SK-MEL-5 (cell line): ENCODE results near the gene ACVRL1. TPM values are rescaled to one million over a fixed set of nuclear protein-coding genes. Genes with fewer than 3 reads are reported as not detected.

Experiments used
- DNase-seq: peaks from one replicate; pipeline ENCODE4 v3.0.0-alpha.2; 2016; ENCODE audit warnings: low read depth, low spot score
- in situ Hi-C: cut with HindIII; loops from 2 replicates; pipeline ENCODE4 v1.10.0; 2016; ENCODE audit warnings: low sequenced_read_pairs, high pct_unique_total_duplicates, low pct_unique_long_range_greater_than_20kb
- total RNA-seq: library from RNA; depleted of rRNA; stranded (reverse); fragments of >200 nt; shearing (Covaris generic); gene quantifications from 2 replicates; pipeline ENCODE4 v1.2.3, GENCODE V29; 2014

The ACVRL1 gene
- total RNA-seq, 1 experiment from 2014 or later = not detected

DNA sequence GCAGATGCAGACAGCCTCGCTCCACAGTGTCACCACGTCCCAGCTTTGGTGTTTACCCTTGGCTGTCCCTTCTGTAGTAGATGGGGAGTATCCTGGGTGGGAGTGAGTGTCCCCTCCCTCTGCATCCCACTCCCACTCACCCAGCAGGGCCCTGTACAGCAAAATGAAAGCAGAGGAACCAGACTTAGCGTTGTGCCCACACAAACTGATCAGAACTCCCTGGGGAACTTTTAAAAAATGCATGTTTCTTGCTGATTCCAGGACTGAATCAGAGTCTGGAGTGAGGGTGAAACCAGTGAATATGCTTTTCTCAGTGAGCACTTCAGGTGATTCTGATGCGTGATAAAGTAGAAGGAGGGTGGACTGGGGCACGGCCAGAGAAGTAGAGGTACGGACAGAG is 2.9 kb downstream of the ACVRL1 start:
- in situ Hi-C loops = no loop called here
- DNase-seq = no peak

DNA sequence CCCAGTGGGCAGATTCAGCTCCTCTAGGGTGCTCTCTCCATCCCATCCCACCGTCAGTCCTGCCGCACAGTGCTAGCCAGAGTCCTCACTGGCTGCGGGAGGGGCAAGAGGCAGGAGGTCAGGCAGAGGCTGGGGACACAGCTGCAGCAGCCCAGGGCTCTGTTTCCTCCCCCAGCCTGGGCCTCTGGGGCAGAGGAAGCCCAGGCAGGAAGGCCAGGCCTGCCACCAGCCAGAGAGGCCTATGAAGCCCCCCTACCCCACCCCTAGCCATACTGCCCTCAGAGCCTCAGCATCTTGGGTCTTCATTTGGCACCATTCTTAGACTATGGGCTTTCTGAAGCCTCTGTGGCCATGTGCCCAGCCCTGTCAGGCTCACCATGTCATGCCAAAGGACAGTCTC is 3.4 kb downstream of the ACVRL1 start:
- no peak for DNase-seq
- in situ Hi-C loops = no loop called here

DNA sequence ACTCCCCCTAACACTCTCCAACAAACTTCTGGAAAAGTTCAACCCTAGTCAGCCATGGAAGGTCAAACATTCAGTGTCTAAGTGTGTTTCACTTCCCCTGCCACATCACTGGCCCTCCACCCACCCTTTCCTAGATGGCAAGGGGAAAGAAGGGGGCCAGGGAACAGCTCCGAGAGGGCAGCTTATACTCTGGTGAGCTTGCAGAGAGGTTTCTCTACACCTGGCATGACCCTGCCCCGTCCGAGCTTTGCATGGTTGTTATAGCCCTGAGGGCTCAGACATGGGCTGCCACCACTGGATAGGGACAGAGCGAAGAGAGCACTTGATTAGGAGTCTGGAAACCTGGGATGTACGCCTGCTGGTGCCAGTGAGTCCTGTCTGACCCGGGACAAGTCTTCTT is 4.0 kb downstream of the ACVRL1 start:
- DNase-seq = no peak
- in situ Hi-C loops = no loop called here

DNA sequence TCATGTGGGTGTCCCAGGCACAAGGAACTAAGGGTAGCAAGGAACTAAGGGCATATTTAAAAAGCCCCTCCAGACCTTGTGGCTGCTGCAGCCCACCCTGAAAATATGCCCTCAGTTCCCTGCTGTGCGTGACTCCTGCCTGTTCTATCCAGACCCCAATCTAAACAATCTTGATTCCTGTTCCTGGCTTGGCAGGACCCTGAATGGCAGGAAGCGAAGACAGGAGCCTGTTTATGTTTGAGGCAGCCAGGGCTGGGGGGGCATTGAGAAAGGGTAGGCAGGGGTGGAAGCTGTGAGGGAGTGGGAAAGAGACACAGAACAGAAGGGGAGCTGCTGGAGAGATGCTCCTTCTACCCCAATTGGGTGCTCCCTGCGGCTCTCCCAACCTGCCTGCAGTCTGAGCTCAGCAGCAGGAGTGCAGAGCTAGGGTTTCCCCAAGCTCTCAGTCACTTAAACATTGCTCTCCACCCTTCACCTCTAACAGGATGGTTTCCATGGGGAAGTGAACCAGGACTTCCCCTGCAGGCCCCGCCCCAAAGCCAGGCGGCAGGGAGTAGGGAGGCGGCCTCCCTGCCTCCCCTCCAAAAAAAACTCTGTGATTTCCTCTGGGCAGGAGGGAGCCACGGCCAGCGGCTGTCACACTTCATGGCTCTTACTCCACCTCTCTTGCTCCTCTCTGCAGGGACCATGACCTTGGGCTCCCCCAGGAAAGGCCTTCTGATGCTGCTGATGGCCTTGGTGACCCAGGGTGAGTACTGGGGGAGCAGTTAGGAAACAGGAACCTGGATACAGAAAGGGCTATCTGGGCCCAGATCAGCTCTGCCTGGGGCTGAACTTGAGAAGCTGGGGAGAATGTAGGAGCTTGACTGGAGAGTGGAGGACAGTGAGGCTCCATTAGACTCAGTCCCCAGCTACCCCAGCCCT is 4.7 kb downstream of the ACVRL1 start:
- in situ Hi-C loops = no loop called here
- DNase-seq = no peak

DNA sequence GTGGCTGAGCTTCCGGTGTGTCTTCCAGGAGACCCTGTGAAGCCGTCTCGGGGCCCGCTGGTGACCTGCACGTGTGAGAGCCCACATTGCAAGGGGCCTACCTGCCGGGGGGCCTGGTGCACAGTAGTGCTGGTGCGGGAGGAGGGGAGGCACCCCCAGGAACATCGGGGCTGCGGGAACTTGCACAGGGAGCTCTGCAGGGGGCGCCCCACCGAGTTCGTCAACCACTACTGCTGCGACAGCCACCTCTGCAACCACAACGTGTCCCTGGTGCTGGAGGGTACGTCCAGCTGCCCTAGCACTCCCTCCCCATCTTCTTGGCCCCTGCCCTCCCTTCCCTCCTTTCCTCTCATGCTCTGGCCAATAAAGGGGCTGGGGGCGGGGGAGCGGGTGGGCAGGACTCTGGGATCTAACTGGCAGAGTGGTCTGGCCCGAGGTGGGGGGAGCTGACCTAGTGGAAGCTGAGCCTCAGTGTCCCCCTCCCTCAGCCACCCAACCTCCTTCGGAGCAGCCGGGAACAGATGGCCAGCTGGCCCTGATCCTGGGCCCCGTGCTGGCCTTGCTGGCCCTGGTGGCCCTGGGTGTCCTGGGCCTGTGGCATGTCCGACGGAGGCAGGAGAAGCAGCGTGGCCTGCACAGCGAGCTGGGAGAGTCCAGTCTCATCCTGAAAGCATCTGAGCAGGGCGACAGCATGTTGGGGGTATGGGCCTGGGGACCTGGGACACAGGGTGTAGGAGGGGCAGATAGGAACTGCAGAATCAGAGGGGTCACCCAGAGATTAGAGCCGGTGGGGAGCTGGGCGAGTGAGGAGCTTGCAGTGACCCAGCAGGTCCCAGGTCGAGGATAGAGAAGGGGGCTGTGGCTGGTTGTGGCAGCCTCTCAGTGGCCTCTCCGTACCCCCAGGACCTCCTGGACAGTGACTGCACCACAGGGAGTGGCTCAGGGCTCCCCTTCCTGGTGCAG is 6.0 kb downstream of the ACVRL1 start:
- in situ Hi-C loops = no loop called here
- no peak for DNase-seq

DNA sequence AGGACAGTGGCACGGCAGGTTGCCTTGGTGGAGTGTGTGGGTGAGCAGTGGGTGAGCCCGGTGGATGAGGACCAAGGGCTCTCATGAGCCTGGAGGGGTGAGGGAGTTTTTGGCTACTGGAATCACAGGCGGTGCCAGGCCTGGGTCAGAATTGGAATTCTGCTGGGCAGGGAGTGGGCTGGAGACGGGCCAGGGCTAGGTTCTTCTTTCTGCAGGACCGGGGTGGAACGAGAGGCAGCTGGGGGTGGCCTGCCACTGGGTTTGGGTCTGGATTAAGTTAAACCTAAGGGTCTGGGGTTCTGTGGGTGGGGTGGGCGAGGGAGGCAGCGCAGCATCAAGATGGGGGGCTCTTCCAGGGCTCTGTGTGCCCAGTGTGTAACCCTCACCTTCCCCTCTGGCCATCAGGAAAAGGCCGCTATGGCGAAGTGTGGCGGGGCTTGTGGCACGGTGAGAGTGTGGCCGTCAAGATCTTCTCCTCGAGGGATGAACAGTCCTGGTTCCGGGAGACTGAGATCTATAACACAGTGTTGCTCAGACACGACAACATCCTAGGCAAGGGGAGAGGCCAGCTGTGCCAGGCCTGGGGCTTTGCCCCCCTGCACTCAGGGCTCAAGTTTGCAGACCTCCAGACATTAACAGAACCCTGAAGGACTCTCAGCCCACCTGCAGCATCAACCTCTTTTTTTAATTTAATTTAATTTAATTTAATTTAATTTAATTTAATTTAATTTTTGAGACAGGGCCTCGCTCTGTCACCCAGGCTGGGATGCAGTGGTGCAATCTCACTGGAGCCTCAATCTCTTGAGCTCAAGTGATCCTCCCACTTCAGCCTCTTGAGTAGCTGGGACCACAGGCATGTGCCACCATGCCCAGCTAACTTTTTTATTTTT is 7.0 kb downstream of the ACVRL1 start:
- in situ Hi-C loops = no loop called here
- DNase-seq = no peak

DNA sequence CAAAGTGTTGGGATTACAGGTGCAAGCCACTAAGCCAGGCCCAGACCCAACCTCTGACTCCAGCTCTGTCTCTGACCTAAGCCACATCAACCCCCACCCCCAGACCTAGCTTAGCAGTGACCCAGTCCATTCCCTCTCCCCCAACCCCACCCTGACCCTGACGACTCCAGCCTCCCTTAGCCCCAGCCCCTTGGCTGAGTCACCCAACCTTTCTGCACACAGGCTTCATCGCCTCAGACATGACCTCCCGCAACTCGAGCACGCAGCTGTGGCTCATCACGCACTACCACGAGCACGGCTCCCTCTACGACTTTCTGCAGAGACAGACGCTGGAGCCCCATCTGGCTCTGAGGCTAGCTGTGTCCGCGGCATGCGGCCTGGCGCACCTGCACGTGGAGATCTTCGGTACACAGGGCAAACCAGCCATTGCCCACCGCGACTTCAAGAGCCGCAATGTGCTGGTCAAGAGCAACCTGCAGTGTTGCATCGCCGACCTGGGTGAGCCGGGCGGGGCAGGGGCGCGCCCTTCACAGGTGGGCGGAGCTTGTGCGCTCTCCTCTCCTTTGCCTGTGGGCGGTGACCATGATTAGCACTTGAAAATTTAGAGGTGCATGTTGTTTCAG is 7.8 kb downstream of the ACVRL1 start:
- no peak for DNase-seq
- in situ Hi-C loops = no loop called here

DNA sequence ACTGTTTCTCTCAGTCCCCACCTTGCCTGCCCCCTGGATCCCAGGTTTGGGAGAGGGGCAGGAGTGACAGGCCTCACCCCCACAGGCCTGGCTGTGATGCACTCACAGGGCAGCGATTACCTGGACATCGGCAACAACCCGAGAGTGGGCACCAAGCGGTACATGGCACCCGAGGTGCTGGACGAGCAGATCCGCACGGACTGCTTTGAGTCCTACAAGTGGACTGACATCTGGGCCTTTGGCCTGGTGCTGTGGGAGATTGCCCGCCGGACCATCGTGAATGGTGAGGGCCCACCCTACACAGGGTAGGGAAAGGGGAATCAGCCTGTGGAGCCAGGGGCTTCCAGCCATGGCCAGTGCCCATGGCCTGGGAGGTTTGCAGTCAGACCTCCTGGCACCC is 8.6 kb downstream of the ACVRL1 start:
- in situ Hi-C loops = no loop called here
- no peak for DNase-seq

DNA sequence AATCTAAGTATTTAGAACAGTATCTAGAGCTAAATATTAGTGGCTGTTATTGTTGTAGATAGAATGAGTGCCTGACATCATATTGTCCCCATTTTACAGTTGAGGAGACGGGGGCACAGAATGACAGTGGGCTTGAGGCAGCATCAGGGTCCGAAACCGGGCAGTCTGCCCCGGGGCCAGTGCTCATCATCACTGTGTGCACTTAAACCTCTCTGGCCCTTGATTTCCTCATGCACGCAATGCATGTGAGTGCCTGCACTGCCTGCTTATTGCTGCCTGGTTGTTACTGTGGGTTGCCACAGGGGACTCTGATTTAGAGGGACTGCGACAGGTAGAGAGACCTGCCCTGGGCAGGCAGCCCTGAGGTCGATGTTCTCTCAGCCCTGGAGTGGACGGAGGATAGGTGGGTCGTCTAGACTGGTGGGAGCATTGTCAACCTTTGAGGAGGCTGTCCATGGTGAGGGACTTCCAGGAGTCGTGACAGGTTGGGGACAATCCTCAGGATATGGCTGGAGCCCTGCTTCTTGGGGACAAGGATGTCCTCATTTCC is 9.8 kb downstream of the ACVRL1 start:
- no peak for DNase-seq
- in situ Hi-C loops = no loop called here

DNA sequence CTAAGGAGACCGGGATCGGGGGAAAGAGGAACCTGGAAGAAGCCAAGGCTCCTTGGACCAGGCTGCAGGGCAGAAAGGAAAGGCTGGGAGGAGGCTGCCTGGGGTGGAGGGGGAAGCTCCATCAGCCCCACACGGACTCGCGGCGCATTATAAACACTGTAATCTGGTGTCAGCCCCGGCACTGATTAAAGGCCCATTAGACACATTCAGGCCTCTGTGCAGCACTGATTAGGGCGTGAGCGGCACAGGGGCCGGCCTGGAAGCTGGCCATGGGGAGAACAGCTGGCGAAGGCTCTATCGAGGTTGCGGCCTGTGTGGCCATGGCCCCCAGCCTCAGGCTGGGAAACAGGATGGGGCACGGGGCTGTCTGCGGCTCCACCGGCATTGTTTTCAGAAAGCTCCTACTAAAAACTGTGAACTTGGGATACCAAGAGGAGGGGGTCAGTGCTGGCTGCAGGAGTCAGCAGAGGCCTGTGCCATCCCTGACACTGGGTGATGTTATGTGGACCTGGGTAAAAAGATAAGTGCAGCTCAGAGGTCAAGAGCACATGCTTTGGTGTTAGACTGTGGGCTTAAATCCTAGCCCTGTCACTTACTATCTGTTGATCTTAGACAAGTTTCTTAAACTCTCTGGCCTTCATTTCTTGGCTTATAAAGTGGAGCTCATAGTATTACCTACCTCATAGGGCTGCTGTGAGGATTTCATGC is 10.6 kb downstream of the ACVRL1 start:
- no peak for DNase-seq
- in situ Hi-C loops = no loop called here

DNA sequence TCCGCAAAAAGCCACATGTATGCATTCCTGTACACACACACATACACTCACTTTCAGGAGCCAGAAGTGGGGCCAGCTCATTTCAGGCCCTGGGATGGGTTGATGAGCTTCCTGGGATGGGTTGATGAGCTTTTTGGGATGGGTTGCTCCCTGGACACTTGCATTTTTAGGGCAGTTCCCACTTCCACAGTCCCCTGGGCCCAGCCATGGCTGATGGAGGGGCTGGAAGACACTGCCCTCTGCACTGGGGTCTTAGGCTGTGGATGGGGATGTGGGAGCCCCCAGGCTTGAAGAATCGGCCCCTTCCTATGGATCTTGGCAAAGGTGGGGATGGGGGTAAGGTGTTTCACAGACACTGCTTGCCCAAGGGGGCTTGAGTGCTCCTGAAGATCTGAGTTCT is 12.7 kb downstream of the ACVRL1 start:
- no peak for DNase-seq
- in situ Hi-C loops = no loop called here

DNA sequence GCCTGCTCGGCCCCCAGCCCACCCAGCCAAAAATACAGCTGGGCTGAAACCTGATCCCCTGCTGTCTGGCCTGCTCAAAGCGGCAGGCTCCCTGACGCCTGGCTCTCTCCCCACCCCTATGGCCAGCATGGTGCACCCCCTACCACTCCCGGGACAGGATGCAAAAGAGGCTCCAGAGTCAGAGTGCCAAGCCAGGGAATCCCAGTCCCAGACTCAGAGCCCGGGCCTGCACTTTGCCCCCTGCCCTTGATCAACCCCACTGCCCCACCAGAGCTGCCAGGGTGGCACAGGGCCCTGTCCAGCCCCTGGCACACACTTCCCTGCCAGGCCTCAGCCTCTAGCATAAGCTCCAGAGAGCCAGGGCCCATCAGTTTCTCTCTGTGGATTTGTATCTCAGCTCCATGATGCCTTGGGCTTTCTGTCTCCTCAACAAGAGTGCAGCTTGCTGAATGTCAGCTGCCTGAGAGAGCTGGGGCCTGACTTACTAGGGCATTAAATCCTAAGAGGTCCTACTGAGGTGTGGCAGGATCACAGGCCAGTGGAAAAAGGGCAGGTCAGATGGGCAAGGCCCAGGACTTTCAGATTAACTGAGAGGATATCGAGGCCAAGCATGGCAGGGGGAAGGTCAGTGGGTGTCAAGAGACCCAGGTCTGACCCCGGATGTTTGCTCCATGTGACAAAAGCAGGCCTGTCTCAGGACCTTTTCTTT is 13.9 kb downstream of the ACVRL1 start:
- in situ Hi-C loops = no loop called here
- no peak for DNase-seq

DNA sequence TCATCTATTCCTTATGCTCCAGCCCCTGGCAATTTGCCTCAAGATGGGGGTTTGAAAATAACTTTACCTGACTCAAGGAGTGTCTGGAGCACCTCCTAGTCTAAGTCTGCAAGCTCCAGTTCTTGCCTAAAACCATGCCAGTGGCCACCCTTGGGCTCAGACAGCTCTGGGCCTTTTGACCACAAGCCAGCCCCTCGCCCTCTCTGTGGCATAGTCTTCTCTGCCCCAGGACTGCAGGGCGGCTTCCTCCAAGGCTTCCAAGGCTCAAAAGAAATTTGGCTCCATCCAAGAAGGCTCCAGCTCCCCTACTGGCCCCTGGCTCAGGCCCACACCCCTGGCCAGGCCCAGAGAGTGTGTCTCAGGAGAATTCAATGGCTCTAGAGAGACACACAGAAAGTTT is 14.8 kb downstream of the ACVRL1 start:
- in situ Hi-C loops = no loop called here
- DNase-seq = no peak

DNA sequence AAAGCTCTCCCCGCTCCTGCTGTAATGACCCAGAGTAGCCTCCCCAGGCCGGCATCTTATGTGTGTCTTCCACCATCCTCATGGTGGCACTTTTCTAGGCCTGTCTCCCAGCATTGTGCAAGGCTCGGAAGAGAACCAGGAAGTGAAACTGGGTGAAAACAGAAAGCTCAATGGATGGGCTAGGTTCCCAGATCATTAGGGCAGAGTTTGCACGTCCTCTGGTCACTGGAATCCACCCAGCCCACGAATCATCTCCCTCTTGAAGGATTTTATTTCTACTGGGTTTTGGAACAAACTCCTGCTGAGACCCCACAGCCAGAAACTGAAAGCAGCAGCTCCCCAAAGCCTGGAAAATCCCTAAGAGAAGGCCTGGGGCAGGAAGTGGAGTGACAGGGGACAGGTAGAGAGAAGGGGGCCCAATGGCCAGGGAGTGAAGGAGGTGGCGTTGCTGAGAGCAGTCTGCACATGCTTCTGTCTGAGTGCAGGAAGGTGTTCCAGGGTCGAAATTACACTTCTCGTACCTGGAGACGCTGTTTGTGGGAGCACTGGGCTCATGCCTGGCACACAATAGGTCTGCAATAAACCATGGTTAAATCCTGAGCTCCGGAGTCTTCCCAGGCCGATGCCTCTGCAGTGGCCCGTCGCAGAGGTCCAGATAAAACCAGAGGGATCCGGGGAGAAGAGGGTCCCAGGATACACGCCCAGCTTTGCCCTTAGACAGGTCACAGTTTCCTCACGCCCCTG is 15.6 kb downstream of the ACVRL1 start:
- DNase-seq = no peak
- in situ Hi-C loops = no loop called here
